HEK293 (cell line): ENCODE results near the gene MTA3.

ENCODE experiments used
- CTCF ChIA-PET: fragments of 350-600 bp; formaldehyde crosslinking; extraction: SDS; loops from one replicate; lab custom pipeline; 2021; ENCODE audit warnings: antibody characterized with exemption; lab: Yijun Ruan, JAX
- POLR2A ChIA-PET: fragments of 300-600 bp; formaldehyde crosslinking; extraction: SDS; loops from one replicate; lab custom pipeline; 2020; ENCODE audit warnings: antibody characterized with exemption, inconsistent platforms; lab: Yijun Ruan, JAX
- H3K27ac ChIP-seq: fragments of 200-500 bp; sonication (Bioruptor generic); 2 replicates; pipeline ENCODE4 v1.5.1; 2014; ENCODE audit warnings: low read depth, low read length, control low read depth, inconsistent platforms; ENCODE audit errors: extremely low read depth
- H3K36me3 ChIP-seq, 2 experiments: fragments of 200-500 bp in 1 of 2; sonication (Bioruptor generic) in 1 of 2; 1 replicate in 1 of 2; 2 replicates in 1 of 2; pipeline ENCODE4 v1.5.1; 2014 to 2017; ENCODE audit warnings: inconsistent platforms in 2 of 2, low read length in 2 of 2; ENCODE audit not compliant: control insufficient read depth in 2 of 2, insufficient read depth in 1 of 2
- H3K4me1 ChIP-seq: fragments of 200-500 bp; sonication (Bioruptor generic); 2 replicates; pipeline ENCODE4 v1.5.1; 2014; ENCODE audit warnings: mild to moderate bottlenecking, low read length, inconsistent platforms; ENCODE audit not compliant: control insufficient read depth, insufficient read depth
- H3K4me3 ChIP-seq: 2 replicates; pipeline ENCODE4 v1.5.1; 2011; ENCODE audit warnings: low read depth, mild to moderate bottlenecking, control low read depth, low read length, moderate library complexity
- H3K9me3 ChIP-seq: fragments of 200-500 bp; sonication (Bioruptor generic); 2 replicates; pipeline ENCODE4 v1.5.1; 2014; ENCODE audit warnings: low read depth, low read length, inconsistent platforms; ENCODE audit not compliant: control insufficient read depth, insufficient read depth
- GLIS1 ChIP-seq: fragments of 450-650 bp; formaldehyde crosslinking; IDR thresholded peaks from 2 replicates; pipeline ENCODE4 v1.5.1; 2016; ENCODE audit warnings: missing biosample characterization, missing genetic modification characterization
- ZFP3 ChIP-seq: fragments of 450-650 bp; formaldehyde crosslinking; IDR thresholded peaks from 2 replicates; pipeline ENCODE4 v1.5.1; 2016; ENCODE audit warnings: low read depth, missing biosample characterization, missing genetic modification characterization
- ZNF112 ChIP-seq: fragments of 450-650 bp; formaldehyde crosslinking; IDR thresholded peaks from 2 replicates; pipeline ENCODE4 v1.5.0; 2017; ENCODE audit warnings: missing biosample characterization, missing genetic modification characterization
- ZNF184 ChIP-seq: fragments of 450-650 bp; IDR thresholded peaks from 2 replicates; pipeline ENCODE4 v1.5.1; 2018; ENCODE audit warnings: missing biosample characterization, mild to moderate bottlenecking, missing genetic modification characterization
- ZNF23 ChIP-seq: fragments of 450-650 bp; formaldehyde crosslinking; IDR thresholded peaks from 2 replicates; pipeline ENCODE4 v1.5.1; 2016; ENCODE audit warnings: missing biosample characterization, missing genetic modification characterization, borderline replicate concordance
- ZNF24 ChIP-seq: fragments of 450-650 bp; formaldehyde crosslinking; IDR thresholded peaks from 2 replicates; pipeline ENCODE4 v1.5.1; 2016; ENCODE audit warnings: missing biosample characterization, missing genetic modification characterization
- ZNF433 ChIP-seq: fragments of 450-650 bp; formaldehyde crosslinking; IDR thresholded peaks from 2 replicates; pipeline ENCODE4 v1.5.1; 2016; ENCODE audit warnings: missing biosample characterization, missing genetic modification characterization, low read depth
- ZNF571 ChIP-seq: fragments of 450-650 bp; formaldehyde crosslinking; IDR thresholded peaks from 2 replicates; pipeline ENCODE4 v1.5.0; 2017; ENCODE audit warnings: missing biosample characterization, missing genetic modification characterization
- ZNF654 ChIP-seq: fragments of 450-650 bp; formaldehyde crosslinking; IDR thresholded peaks from 2 replicates; pipeline ENCODE4 v1.5.1; 2016; ENCODE audit warnings: low read depth, missing biosample characterization, missing genetic modification characterization
- ZNF76 ChIP-seq: fragments of 450-650 bp; formaldehyde crosslinking; IDR thresholded peaks from 2 replicates; pipeline ENCODE4; 2016; ENCODE audit warnings: low read depth, missing biosample characterization, missing genetic modification characterization, borderline replicate concordance
- ZNF837 ChIP-seq: fragments of 450-650 bp; formaldehyde crosslinking; IDR thresholded peaks from 2 replicates; pipeline ENCODE4 v1.5.1; 2016; ENCODE audit warnings: missing biosample characterization, missing genetic modification characterization
- ZSCAN23 ChIP-seq: fragments of 450-650 bp; formaldehyde crosslinking; IDR thresholded peaks from 2 replicates; pipeline ENCODE4 v1.5.1; 2016; ENCODE audit warnings: missing biosample characterization, missing genetic modification characterization
- TF ChIP-seq, protein P1 (sequence below): fragments of 450-650 bp; formaldehyde crosslinking; IDR thresholded peaks from 2 replicates; pipeline ENCODE4 v1.5.1; 2016; ENCODE audit warnings: missing biosample characterization, missing genetic modification characterization
- TF ChIP-seq, protein P2 (sequence below): fragments of 450-650 bp; formaldehyde crosslinking; IDR thresholded peaks from 2 replicates; pipeline ENCODE4 v1.5.1; 2016; ENCODE audit warnings: missing biosample characterization, missing genetic modification characterization
- TF ChIP-seq, protein P3 (sequence below): fragments of 450-650 bp; formaldehyde crosslinking; IDR thresholded peaks from 2 replicates; pipeline ENCODE4 v1.5.1; 2016; ENCODE audit warnings: missing biosample characterization, missing genetic modification characterization
- TF ChIP-seq, protein P4 (sequence below): fragments of 450-650 bp; formaldehyde crosslinking; IDR thresholded peaks from 2 replicates; pipeline ENCODE4 v1.5.1; 2016; ENCODE audit warnings: missing biosample characterization, missing genetic modification characterization
- TF ChIP-seq, protein P5 (sequence below): fragments of 450-650 bp; formaldehyde crosslinking; conservative IDR thresholded peaks from 2 replicates; pipeline ENCODE4 v1.5.1; 2016; ENCODE audit warnings: low read depth, missing biosample characterization, missing genetic modification characterization
- TF ChIP-seq, protein P6 (sequence below): fragments of 450-650 bp; formaldehyde crosslinking; IDR thresholded peaks from 2 replicates; pipeline ENCODE4 v1.5.1; 2016; ENCODE audit warnings: missing biosample characterization, missing genetic modification characterization, borderline replicate concordance

MTA3 gene

DNA sequence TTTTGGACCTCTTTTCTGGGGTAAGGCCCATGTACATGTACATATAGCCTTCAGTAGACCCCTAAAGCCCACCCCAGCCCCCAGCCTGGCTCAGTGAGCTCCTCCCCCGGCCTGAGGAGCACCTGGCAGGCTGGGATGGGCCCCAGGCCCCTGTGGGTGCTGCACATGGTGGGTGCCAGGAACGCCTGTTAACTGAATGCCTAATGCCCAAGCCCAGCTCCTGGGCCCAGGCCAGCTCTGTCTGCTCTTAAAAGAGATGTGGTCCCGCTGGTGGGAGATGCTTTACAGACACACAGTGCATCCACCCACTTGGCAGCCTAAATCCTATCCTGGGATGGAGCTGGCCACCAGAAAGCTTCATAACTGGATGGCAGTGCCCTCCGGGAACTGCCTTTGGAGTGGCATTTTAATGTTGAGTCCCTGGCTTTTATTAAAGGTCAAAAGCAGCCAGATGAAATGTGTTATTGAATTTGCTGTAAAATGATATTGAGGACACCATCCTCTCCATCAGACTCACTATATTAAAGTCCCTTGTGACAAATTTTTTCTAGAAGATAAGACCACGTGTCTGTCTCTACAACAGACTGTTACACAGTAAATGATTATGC lies 203.2 kb downstream of the MTA3 start (continued):
- TF ChIP-seq, protein P1, sequence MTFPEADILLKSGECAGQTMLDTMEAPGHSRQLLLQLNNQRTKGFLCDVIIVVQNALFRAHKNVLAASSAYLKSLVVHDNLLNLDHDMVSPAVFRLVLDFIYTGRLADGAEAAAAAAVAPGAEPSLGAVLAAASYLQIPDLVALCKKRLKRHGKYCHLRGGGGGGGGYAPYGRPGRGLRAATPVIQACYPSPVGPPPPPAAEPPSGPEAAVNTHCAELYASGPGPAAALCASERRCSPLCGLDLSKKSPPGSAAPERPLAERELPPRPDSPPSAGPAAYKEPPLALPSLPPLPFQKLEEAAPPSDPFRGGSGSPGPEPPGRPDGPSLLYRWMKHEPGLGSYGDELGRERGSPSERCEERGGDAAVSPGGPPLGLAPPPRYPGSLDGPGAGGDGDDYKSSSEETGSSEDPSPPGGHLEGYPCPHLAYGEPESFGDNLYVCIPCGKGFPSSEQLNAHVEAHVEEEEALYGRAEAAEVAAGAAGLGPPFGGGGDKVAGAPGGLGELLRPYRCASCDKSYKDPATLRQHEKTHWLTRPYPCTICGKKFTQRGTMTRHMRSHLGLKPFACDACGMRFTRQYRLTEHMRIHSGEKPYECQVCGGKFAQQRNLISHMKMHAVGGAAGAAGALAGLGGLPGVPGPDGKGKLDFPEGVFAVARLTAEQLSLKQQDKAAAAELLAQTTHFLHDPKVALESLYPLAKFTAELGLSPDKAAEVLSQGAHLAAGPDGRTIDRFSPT (tag by site-specific recombination) = no peak
- TF ChIP-seq ZNF654 (tag by site-specific recombination) = no peak

DNA sequence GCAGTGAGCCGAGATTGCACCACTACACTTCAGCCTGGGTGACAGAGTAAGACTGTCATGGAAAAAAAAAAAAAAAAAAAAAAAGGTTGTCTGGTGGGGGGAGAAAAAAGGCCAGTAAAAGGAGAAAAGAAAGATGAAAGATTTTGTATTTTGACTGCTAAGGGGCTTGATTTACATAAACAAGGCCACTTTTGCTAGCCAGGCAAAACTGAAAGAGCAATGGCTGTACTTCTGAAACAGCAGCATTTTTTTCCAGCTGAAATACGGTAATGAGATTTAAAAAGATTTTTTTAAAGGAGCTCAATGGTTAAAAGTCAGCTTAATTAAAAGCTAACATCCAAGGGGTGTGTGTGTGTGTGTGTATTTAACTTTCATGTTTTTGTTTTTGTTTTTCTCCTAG lies 206.8 kb downstream of the MTA3 start:
- no peaks in the 10 kb centered on the region for H3K4me1 ChIP-seq
- ChIA-PET CTCF (no interaction called here), POLR2A (no interaction called here)
- no peak overlapping the region for H3K27ac ChIP-seq
- TF ChIP-seq ZNF24 (tag by site-specific recombination) (no peak), GLIS1 (tag by site-specific recombination) (no peak), ZNF571 (tag by site-specific recombination) (no peak), ZNF76 (no peak), ZNF184 (tag by site-specific recombination) (no peak), ZNF112 (tag by site-specific recombination) (no peak)
- H3K9me3 ChIP-seq = no peaks in the 10 kb centered on the region
- no peak overlapping the region for H3K4me3 ChIP-seq
- H3K36me3 ChIP-seq = no peaks in the 10 kb centered on the region

DNA sequence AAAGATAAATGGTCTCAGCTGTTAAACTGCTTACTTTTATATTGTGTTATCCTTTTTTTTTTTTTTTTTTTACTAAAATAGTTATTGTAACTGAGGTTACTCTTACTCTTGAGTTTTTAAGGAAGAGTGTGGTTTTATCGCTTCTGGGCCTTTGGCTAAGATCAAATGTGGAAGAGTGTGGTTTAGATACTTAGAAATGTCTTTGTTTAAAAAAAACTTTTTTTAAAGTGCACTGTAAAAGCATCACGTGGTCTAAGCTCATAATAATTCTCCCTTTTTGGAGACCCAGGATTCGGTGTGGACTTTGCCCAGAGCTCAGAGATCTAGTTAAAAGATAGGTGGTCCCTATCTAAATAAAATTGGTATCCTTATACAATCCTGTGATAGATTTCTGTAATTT lies 207.4 kb downstream of the MTA3 start:
- ChIA-PET CTCF (no interaction called here), POLR2A (interaction anchor here (0.7 kb wide), 1 partner anchor 336 kb away, joined by 4 read pairs; no protein-coding TSS in a partner anchor)
- Histone ChIP-seq H3K27ac (no peak overlapping the region), H3K4me1 (no peaks in the 10 kb centered on the region), H3K4me3 (no peak overlapping the region), H3K36me3 (no peaks in the 10 kb centered on the region), H3K9me3 (no peaks in the 10 kb centered on the region)
- TF ChIP-seq, protein P2, sequence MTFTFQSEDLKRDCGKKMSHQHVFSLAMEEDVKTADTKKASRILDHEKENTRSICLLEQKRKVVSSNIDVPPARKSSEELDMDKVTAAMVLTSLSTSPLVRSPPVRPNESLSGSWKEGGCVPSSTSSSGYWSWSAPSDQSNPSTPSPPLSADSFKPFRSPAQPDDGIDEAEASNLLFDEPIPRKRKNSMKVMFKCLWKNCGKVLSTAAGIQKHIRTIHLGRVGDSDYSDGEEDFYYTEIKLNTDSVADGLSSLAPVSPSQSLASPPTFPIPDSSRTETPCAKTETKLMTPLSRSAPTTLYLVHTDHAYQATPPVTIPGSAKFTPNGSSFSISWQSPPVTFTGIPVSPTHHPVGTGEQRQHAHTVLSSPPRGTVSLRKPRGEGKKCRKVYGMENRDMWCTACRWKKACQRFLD (tag by site-specific recombination) = no peak
- no peak for TF ChIP-seq ZNF837
- TF ChIP-seq, protein P3, sequence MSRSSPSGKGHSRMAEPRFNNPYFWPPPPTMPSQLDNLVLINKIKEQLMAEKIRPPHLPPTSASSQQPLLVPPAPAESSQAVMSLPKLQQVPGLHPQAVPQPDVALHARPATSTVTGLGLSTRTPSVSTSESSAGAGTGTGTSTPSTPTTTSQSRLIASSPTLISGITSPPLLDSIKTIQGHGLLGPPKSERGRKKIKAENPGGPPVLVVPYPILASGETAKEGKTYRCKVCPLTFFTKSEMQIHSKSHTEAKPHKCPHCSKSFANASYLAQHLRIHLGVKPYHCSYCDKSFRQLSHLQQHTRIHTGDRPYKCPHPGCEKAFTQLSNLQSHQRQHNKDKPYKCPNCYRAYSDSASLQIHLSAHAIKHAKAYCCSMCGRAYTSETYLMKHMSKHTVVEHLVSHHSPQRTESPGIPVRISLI = no peak
- TF ChIP-seq, protein P4, sequence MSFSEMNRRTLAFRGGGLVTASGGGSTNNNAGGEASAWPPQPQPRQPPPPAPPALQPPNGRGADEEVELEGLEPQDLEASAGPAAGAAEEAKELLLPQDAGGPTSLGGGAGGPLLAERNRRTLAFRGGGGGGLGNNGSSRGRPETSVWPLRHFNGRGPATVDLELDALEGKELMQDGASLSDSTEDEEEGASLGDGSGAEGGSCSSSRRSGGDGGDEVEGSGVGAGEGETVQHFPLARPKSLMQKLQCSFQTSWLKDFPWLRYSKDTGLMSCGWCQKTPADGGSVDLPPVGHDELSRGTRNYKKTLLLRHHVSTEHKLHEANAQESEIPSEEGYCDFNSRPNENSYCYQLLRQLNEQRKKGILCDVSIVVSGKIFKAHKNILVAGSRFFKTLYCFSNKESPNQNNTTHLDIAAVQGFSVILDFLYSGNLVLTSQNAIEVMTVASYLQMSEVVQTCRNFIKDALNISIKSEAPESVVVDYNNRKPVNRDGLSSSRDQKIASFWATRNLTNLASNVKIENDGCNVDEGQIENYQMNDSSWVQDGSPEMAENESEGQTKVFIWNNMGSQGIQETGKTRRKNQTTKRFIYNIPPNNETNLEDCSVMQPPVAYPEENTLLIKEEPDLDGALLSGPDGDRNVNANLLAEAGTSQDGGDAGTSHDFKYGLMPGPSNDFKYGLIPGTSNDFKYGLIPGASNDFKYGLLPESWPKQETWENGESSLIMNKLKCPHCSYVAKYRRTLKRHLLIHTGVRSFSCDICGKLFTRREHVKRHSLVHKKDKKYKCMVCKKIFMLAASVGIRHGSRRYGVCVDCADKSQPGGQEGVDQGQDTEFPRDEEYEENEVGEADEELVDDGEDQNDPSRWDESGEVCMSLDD (tag by site-specific recombination) = no peak
- TF ChIP-seq ZSCAN23 = no peak
- no peak for TF ChIP-seq ZNF23
- TF ChIP-seq, protein P5, sequence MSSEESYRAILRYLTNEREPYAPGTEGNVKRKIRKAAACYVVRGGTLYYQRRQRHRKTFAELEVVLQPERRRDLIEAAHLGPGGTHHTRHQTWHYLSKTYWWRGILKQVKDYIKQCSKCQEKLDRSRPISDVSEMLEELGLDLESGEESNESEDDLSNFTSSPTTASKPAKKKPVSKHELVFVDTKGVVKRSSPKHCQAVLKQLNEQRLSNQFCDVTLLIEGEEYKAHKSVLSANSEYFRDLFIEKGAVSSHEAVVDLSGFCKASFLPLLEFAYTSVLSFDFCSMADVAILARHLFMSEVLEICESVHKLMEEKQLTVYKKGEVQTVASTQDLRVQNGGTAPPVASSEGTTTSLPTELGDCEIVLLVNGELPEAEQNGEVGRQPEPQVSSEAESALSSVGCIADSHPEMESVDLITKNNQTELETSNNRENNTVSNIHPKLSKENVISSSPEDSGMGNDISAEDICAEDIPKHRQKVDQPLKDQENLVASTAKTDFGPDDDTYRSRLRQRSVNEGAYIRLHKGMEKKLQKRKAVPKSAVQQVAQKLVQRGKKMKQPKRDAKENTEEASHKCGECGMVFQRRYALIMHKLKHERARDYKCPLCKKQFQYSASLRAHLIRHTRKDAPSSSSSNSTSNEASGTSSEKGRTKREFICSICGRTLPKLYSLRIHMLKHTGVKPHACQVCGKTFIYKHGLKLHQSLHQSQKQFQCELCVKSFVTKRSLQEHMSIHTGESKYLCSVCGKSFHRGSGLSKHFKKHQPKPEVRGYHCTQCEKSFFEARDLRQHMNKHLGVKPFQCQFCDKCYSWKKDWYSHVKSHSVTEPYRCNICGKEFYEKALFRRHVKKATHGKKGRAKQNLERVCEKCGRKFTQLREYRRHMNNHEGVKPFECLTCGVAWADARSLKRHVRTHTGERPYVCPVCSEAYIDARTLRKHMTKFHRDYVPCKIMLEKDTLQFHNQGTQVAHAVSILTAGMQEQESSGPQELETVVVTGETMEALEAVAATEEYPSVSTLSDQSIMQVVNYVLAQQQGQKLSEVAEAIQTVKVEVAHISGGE = no peak
- TF ChIP-seq ZNF433 (tag by site-specific recombination) = no peak
- TF ChIP-seq, protein P6, sequence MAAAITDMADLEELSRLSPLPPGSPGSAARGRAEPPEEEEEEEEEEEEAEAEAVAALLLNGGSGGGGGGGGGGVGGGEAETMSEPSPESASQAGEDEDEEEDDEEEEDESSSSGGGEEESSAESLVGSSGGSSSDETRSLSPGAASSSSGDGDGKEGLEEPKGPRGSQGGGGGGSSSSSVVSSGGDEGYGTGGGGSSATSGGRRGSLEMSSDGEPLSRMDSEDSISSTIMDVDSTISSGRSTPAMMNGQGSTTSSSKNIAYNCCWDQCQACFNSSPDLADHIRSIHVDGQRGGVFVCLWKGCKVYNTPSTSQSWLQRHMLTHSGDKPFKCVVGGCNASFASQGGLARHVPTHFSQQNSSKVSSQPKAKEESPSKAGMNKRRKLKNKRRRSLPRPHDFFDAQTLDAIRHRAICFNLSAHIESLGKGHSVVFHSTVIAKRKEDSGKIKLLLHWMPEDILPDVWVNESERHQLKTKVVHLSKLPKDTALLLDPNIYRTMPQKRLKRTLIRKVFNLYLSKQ (tag by site-specific recombination) = no peak
- TF ChIP-seq ZFP3 (tag by site-specific recombination) = no peak
